Cerebellar nuclear complex (tissue), 1 donor: ENCODE measurements around the gene NCKAP5L.
"Not testable (repeated sequence)": the region's sequence is repeated elsewhere in the genome, so short reads cannot be mapped to it uniquely, and the experiment has no call there.

Experiments
- DNase-seq, 2 experiments: peaks; one replicate each; lab custom pipeline; 2025; lab: John Stamatoyannopoulos, UW

NCKAP5L gene

DNA sequence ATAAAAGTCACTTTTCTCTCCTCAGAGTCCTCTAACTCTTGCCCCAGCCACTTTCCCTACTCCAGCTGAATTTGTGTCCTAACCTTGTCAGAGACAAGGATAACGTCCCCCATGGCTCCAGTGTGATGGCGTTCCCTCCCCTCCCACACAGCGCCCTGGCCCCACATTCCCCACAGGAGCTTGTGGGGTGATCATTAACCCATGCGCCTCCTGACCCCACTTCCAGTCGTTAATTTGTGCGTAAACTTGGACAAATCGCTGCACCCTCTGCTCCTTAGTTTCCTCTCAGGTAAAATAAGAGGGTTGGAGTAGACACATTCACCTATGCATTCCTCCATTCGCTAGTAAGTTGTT, 37.5 kb upstream of the NCKAP5L start:
- no peak for DNase-seq

DNA sequence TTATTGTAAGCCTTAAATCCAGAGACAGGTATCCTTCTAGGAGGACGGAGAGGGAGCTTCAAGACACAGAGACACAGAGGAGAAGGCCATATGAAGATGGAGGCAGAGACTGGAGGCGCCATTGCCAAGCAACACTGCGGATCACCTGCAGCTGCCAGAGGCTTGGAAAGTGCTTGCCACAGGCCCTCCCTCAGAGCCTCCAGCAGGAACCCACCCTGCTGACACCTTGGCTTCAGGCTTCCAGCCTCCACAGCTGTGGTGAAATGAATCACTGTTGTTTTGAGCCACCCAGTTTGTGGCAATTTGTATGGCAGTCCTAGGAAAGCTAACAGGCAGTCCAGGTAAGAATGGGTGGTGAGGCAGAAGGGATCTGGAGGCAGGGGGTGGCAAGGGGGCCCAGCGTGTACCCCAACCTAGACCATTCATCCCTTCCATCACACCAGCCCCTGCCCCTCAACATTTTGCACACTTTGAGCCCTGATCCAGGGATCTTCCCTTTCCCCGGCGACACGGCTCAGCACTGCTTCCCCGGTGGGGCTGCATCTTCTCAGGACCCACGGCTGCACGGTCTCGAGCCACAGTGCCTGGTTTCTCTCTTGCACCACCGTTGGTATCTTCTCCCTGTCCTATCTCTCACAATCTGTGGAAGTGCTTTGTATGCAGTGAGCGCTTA, 37.0 kb upstream of the NCKAP5L start:
- DNase-seq, result no peak

DNA sequence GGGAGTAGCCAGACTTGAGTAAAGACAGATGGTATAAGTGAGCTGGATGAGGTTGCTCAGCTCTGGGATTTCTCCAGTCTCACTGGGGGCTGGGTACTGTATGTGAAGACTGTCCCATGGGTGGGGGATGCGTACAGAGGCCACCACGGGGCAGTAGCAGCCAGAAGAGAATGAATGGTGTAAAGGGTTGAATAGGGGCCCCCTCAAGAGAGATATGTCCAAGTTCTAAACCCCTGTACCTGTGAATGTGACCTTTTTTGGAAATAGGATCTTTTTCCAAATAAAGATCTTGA, 36.5 kb upstream of the NCKAP5L start:
- DNase-seq, result no peak

DNA sequence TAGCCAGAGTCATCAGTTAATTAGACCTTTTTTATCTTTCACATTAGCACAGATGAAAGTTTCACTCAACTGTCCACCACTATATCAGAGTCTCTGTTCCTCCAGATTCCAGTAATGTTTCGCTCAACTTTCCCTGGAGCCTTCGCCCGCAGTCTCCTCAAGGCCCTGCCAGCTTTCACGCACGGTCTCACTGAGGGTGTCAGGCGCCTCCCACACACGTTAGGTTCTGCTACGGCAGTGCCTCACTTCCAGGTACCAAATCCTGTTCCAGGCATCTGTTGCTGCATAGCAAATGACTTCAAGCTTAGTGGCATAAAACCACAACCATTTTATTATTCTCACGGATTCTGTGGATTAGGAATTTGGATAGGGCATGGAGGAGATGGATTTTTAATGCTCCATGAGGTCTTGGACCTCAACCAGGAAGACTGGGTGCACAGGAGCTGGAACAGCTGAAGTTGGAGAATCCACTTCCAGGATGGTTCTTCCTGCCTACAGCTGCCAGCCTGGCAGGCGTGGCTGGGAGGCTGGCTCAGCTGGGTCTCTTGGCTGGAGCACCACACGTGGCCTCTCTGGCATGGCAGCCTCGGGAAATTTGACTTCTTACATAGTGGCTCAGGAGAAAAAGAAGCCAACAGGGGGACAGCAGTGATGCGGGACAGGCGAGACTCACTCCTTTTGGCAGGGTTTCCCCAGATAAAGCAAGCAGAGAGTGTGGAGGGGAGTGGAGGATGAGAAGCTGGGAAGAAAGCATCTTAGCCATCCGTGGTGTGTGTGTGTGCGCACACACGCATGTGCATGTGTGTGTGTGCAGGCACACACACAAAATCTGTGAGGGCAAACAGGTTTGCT, 36.0 kb upstream of the NCKAP5L start:
- DNase-seq, result no peak

DNA sequence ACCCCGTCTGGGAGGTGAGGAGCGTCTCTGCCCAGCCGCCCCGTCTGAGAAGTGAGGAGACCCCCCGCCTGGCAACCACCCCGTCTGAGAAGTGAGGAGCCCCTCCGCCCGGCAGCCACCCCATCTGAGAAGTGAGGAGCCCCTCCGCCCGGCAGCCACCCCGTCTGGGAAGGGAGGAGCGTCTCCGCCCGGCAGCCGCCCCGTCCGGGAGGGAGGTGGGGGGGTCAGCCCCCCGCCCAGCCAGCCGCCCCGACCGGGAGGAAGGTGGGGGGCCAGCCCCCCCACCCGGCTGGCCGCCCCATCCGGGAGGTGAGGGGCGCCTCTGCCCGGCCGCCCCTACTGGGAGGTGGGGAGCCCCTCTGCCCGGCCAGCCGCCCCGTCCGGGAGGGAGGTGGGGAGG, 32.7 kb upstream of the NCKAP5L start:
- not testable (repeated sequence) for DNase-seq

DNA sequence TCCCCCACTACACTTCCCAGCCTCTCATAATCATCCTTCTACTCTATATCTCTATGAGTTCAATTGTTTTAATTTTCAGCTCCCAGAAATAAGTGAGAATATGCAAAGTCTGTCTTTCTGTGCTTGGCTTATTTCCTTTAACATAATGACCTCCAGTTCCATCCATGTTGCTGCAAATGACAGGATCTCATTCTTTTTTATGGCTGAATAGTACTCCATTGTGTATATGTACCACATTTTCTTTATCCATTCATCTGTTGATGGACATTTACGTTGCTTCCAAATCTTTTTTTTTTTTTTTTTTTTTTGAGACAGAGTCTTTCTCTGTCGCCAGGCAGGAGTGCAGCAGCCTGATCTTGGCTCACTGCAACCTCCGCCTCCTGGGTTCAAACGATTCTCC, 27.7 kb upstream of the NCKAP5L start:
- DNase-seq, result not testable (repeated sequence)

DNA sequence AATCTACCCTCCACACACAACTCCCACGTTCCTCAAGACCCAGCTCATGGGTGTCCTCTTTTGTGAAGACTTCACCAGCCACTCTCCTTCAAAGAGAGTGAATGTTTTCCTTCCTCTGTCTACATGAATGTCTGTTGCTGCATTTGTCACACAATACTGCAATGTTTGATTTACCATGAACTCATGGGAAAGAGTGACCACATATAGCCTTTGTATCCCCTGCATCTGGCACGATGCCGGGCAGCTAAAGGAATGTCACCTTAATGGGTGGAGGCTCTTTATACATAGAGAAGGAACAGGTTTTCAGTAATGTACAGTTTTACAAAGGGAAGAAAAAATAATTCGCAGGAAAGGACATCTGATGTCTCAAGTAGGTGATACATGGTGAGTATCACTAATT, 26.8 kb upstream of the NCKAP5L start:
- no peak for DNase-seq

DNA sequence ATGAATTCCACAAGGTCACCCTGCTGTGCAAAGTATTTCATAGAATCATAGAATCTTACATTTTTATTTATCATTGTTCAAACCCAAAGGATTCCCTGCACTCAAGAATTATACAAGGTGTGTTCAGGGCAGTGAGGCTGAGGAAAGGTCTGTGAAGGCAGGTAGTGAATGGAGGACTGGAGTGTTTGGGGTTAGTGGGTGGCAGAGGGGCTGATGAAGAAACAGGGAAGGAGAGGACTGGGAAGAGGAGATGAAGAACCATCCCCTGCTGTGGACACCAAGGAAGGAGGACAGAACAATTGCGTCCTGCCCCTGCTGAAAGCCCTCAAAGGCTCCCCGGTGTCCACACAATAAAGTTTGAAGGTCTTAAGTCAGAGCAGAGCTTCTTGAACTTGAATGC, 25.5 kb upstream of the NCKAP5L start:
- DNase-seq, result no peak

DNA sequence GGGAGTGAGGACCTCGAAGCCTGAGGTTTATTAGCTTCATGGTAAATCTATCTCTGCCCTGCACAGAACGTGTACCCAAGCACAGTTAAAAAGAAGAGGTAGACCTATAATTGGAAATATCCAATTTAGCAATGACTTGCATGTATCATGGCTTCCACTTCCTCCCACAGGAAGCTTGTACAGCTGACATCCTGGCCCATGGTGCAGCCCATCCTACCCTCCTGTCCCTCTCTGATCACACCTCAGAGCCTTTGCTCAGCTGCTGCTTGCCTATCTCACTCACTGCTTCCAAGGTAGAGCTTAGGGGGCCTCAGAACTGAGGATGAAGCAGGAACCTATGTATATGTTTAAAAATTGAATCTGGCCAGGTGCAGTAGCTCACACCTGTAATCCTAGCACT, 18.9 kb upstream of the NCKAP5L start:
- DNase-seq, result no peak

DNA sequence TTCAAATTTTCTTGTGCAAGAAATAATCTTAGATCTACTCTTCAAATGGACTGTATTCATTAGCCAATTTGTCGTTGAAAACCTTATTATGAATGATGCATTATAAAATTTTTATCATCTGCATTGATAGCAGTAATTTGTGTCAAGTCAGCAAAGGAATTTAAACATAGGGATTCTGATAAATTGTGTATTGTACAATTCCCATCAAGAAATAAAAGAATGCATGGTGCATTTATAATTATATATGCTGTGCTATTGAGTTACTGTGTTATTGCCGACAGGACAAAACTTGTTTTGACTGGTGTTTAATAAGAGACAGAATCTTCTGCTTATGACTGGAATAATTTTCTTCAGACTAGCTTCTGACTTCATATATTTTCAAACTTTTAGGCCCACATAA, 17.8 kb upstream of the NCKAP5L start:
- no peak for DNase-seq

DNA sequence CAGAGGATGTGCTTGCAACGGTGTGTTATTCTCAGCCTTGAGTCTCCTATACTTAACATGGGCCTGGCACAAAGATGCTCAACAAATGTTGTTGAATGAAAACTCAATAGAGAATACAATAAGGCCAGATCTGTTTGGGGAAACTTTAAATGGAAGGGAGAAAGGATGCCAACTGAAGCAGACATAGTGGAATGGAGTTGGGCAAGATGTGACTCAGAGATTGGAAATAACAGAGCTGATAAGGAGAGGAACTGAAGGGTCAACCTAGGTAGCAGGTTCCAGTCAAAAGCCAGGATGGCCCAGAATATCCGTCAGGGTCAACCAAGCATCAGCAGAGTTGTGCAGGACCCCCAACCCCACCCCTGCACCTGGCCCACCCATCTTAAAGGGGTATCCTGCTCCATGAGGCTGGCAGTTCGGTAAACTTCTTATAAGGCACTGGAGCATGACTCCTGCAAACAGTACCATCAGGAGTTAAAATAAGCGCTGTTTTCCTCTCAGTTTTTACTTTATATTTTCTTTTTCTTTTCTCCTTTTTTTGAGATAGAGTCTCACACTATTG, 15.7 kb upstream of the NCKAP5L start:
- no peak for DNase-seq

DNA sequence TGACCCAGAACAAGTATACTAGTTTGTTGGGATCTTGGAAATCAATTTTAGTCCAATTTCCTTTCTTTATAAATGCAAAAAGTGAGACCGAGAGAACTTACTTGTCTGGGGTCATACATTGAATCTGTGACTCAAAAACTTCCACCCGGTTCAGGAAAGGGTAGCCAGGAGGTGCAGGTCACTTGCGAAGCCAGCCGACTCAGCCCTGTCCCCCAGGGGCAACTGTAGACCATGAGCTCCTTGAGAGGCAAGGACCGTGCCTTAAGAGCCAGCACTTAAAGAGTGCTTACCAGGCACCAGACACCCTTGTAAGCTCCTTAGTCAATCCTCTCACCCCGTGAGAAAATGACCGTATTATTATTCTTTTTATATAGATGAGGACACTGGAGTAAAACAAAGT, 15.2 kb upstream of the NCKAP5L start:
- no peak for DNase-seq

DNA sequence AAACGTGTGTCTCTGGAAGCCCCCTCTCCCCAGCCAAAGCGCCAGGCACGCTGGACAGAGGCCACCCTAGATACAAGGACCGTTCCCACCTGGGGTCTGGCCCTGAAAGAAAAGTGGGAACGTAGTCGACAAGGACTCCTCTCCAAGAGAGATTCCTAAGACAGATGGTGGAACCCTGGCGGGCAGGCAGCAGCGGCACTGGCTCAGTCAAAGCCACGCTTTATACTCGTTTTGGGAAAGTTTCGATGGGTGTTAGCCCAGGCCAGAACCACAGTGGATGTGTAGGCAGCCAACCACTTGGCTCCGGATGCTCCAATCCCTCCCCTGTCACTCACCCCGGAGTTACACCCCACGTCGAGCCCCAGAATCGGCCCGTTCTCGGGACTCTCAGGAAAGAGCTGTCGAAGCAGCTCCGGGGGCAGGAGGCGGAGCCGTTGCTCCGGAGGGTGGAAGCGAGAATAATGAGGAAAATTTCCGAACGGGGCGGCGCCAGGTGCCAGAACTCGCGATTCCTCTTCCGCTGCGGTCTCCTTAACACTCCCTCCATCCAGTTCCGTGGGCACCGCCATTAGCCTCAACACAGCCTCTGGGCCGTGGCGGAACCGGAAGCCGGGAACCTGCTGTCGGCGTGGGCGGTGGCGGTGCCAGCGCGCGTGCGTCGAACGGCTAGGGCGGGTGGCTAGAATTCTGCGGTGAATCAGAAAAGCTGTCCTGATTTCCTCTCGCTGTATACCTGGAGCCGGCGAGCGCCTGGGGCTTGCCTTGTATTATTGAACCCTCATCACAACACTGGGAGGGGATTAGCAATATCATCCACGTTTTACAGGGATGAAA, 14.5 kb upstream of the NCKAP5L start, which contains the start of gene BCDIN3D:
Gene BCDIN3D, minus strand, starts transcription at position 588 of the 834 bp plus-strand sequence. Its CDS starts 19 bp downstream, at position 569.
- DNase-seq, result peak; percentile 38 to 73

DNA sequence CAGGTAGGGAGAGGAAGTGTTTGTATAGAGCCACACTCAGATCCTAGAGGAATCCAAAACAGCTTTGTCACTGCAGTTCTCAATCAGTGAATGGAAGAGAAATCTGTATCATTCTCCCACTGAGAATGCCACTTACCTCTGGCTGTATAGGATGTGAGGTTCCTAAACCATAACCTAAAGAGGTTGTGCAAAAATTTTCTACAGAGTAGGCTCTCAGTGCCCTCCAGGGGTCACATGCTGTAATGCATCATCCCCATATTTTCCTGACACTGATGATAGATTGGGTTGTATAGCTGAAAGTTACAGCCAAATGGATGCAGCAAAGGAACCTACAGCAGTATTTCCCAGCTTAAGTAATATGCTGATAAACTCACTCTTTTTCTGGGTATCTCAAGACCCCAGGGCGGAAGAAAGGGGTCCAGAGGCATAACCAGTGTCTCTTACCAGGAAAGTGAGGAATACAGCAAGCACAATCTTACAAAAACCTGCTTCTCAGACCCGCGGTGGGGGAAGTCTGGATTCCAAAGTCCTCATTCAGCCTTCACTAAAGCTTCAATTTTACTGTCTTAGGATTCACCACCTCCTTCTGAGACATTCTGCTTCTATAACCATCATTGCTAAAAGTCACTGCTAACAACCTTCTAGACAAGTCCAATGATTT, 10.9 kb upstream of the NCKAP5L start:
- no peak for DNase-seq

DNA sequence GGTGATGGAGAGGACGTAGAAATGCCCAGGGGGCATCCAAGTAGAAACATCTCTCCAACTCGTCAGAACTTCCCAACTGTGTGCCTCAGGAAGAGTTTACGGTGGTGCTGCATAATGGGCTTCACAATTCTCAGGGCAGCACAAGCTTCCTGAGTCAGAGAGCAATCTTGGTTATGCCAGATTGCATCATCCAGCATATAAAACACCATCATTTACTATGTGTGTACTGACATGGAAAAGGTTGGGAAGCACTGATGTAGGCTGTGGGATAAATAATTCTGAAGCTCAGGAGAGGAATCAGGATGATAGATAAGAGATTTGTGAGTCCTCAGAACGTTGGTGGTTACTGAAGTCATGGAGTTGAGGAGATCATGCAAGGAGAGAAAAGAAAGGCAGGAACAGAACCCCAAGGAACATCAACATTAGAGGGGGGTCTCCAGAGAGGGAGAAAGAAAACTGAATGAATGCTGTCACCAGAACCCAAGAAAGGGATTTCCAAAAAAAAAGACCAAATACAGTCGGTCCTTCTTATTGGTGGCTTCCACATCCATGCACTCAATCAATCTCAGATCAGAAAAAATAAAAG, 4.7 kb upstream of the NCKAP5L start:
- no peak for DNase-seq

DNA sequence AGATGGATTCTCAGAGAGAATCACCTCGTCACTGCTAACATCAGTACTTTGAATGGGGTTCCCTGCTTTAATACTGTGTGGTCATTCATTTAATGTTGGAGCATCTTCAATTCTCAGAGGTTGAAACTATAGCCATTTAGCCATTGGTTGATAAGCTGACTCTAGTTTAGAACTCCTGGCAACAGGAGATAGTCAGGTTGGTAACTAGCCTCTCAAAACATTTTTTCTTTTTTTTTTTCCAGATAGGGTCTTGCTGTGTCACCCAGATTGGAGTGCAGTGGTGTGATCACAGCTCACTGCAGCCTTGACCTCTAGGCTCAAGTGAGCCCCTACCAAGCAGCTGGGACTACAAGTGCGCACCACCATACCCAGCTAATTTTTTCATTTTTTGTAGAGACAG, 3.5 kb upstream of the NCKAP5L start:
- no peak for DNase-seq

DNA sequence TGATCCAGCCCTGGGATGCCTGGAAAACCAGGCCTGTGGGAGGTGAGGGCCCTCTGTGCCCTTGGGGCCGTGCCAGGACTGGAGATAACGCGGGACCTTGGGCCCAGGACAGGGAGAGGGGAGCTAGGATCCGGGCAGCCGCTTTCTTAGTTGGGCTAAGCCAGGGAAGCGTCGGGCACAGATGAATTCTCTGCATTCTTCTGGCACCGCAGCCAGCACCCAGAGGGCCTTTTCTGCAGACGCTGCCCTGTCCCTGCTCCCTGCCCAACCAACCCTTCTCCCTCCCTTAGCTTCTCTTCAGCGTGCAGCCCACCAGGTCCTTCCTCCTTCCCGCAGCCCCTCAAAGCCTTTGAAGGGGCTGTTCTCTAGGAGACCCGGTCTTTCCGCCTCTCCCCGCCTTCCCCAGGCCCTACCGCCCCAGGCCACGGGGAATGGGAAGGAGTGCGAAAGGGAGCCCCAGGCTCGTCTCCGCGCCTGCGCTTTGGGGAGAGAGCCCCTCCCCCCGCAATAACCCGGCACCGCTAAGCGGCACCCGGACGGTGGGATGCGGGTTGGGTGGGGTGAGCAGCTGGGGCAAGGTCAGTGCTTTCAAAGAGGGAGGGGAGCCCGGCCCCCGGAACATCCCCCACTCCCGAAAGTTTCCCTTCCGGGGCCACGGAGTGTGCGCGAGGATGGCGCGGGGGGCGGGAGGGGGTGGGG, 663 bp downstream of the NCKAP5L start:
- no peak for DNase-seq

DNA sequence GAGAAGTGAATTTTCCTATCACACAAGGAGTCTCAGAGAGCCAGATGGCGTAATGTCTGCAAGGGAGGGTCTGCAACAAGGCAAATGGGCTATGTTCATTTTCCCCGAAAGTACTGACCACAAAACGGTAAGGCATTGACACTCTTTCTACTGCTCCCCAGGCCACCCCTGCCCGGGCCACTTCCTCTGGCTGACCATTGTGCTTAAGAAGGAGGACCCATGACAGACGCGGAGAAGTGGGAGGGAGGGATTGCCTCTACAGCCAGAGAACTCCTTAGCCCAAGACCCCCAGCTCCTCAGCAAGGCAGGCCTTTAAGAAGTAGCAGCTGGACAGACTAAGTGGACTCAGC, 1.2 kb downstream of the NCKAP5L start:
- DNase-seq, result no peak

DNA sequence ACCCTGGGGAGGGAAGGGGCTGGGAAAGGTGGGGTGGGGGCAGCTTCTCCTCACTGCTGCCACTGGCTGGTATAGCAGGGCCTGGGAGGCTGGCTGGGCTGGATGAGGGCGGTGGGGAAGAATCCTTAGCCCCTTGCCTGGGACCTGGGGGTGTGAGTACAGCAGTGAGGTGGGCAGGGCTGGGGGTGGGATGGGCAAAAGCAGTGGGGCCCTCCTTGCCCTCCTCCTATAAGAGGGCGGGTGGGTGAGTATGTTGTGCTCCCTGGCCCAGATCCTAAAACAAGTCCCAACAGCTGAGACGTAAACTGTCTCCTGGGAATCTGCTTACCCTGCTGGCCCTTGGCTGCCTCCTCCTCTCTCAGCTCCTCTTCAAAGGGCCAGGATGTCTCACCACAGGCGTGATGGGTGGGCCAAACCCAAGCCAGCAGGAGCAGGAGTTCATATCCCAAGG, 2.2 kb downstream of the NCKAP5L start:
- no peak for DNase-seq

DNA sequence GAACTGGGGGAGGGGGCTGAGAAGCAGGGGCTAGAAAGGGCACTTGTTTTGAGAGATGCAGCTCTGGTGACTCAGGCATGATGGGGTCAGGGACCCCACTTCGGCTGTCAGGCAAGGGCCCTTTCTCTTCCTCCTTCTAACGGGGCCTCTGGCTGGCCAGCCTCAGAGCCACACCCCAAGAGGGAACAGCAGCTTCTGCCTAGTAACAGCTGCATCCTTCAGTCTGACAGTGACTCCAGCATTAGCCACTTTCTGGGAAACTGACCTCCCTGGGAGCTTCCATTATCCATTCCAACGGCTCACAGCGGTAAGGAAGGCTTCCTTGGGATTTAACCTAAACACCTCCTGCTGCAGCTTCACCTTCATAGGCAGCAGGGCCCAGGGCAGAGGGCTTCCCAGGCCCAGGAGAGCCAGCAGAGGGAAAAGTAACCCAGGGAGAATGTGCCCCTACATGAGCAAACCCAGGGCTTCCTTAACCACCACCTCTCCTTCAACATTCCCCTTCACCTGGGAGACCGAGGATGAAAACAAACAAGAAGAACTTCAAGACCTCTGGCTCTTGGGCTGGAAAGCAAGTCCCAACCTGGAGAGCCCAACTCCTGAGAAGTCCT, 2.7 kb downstream of the NCKAP5L start:
- DNase-seq, result no peak

DNA sequence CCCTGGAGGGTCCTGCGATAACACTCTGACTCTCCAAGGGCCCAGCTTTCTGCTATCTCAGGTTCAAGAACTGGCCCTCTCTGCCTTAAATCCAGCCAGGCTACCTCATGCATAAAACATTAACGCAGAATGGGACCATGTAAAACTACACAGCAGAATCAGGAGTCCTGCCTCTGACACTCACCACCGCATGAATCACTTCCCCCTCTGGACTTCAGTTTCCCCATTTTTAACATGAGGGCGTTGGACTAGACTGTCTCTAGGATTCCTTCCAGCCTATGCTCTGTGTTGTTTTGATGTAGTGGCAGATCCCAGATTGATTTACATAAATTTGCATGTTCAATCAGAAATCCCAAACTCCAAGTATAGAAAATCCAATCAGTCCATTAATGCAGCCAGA, 3.3 kb downstream of the NCKAP5L start:
- DNase-seq, result no peak
